ENCODE measurements around the gene QKI. TPM values are rescaled to one million over a fixed set of nuclear protein-coding genes. Genes with fewer than 3 reads are reported as not detected.

Gene QKI
- total and polyA plus RNA-seq, 10 of the 15 experiments (the other 5 are each of a cell fraction or from before 2014, with no cell fraction given) = 4.7 to 72.5 (median 38.9) TPM

- DNase-seq (ENCODE audit: low read depth, low spot score) (no peak), FAIRE-seq (no peak), ATAC-seq (no peak)
- Histone ChIP-seq H2AFZ (ENCODE audit: control insufficient read depth, low read depth, low read length) (no peak overlapping the region), H3K4me1 (ENCODE audit: control insufficient read depth, insufficient read depth, low read length) (no peaks in the 10 kb centered on the region; the same call in 1 of the 2 replicates), H3K4me3 (no peak overlapping the region), H3K4me2 (ENCODE audit: control insufficient read depth, insufficient read depth) (no peak overlapping the region), H3K36me3 (ENCODE audit: control insufficient read depth in 2 of 2, insufficient read depth in 2 of 2, low read length in 1 of 2) (no peaks in the 10 kb centered on the region), H3K79me2 (ENCODE audit: control insufficient read depth, insufficient read depth, low read length) (no peaks in the 10 kb centered on the region), H3K9ac (ENCODE audit: control insufficient read depth, insufficient read depth, low read length) (no peak overlapping the region), H3K27ac (ENCODE audit: control insufficient read depth, insufficient read depth) (no peak overlapping the region), H3K9me3 (replicated peaks; ENCODE audit: control insufficient read depth, insufficient read depth, low read length) (no peaks in the 10 kb centered on the region), H3K27me3 (replicated peaks in 1 of 2; ENCODE audit: control insufficient read depth in 2 of 2, insufficient read depth in 2 of 2, low read length in 1 of 2) (no peaks in the 10 kb centered on the region), H4K20me1 (ENCODE audit: control insufficient read depth, insufficient read depth) (no peaks in the 10 kb centered on the region)
- ChIA-PET CTCF (no interaction called here), RAD21 (ENCODE audit: unreplicated experiment) (no interaction called here), SMC1A (ENCODE audit: uncharacterized antibody, unreplicated experiment) (no interaction called here), POLR2A (no interaction called here)
- no TSS peak for BruUV-seq (replicated peaks)
- 0% methylated on average over 2 of the region's 2 CpGs for WGBS (ENCODE audit: insufficient coverage, insufficient replicate concordance, low lambda C conversion rate, missing lambda C conversion rate)
- intact Hi-C loops (cut with micrococcal nuclease; ENCODE audit: unreplicated experiment) (no loop called here), in situ Hi-C loops (cut with MboI) (no loop called here)
- TF ChIP-seq, protein P1, sequence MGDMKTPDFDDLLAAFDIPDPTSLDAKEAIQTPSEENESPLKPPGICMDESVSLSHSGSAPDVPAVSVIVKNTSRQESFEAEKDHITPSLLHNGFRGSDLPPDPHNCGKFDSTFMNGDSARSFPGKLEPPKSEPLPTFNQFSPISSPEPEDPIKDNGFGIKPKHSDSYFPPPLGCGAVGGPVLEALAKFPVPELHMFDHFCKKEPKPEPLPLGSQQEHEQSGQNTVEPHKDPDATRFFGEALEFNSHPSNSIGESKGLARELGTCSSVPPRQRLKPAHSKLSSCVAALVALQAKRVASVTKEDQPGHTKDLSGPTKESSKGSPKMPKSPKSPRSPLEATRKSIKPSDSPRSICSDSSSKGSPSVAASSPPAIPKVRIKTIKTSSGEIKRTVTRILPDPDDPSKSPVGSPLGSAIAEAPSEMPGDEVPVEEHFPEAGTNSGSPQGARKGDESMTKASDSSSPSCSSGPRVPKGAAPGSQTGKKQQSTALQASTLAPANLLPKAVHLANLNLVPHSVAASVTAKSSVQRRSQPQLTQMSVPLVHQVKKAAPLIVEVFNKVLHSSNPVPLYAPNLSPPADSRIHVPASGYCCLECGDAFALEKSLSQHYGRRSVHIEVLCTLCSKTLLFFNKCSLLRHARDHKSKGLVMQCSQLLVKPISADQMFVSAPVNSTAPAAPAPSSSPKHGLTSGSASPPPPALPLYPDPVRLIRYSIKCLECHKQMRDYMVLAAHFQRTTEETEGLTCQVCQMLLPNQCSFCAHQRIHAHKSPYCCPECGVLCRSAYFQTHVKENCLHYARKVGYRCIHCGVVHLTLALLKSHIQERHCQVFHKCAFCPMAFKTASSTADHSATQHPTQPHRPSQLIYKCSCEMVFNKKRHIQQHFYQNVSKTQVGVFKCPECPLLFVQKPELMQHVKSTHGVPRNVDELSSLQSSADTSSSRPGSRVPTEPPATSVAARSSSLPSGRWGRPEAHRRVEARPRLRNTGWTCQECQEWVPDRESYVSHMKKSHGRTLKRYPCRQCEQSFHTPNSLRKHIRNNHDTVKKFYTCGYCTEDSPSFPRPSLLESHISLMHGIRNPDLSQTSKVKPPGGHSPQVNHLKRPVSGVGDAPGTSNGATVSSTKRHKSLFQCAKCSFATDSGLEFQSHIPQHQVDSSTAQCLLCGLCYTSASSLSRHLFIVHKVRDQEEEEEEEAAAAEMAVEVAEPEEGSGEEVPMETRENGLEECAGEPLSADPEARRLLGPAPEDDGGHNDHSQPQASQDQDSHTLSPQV (IDR thresholded peaks at IDR 0.05) = no peak
- TF ChIP-seq LARP7 (IDR thresholded peaks at IDR 0.05) (no peak), JUND (IDR thresholded peaks at IDR 0.05; ENCODE audit: low read depth, low read length) (no peak), RAD51 (IDR thresholded peaks at IDR 0.05) (no peak), TCF3 (IDR thresholded peaks at IDR 0.05; ENCODE audit: borderline replicate concordance, insufficient read depth, low read depth, low read length) (no peak), BCL3 (IDR thresholded peaks at IDR 0.05; ENCODE audit: borderline replicate concordance, insufficient read depth, low read depth, low read length, poor library complexity, severe bottlenecking) (no peak), NR2F1 (conservative IDR thresholded peaks at IDR 0.05) (no peak), EED (IDR thresholded peaks at IDR 0.05; ENCODE audit: low read depth) (no peak), ZNF24 (IDR thresholded peaks at IDR 0.05) (no peak), SRF (IDR thresholded peaks at IDR 0.05; ENCODE audit: low read depth in 2 of 2, low read length in 2 of 2) (no peak), TARDBP (IDR thresholded peaks at IDR 0.05; ENCODE audit: borderline replicate concordance) (no peak), WRNIP1 (IDR thresholded peaks at IDR 0.05; ENCODE audit: borderline replicate concordance, low read depth, low read length) (no peak), RAD21 (IDR thresholded peaks at IDR 0.05; ENCODE audit: insufficient read depth, low read depth, low read length) (no peak)
Observed at GRCh38 chr6:163398115-163398514, 16.4 kb upstream of the QKI start.
